Measurements from ENCODE around the gene OR52B6. TPM values are rescaled to one million over a fixed set of nuclear protein-coding genes. Genes with fewer than 3 reads are reported as not detected.

The OR52B6 gene
- total and polyA plus RNA-seq, 3 experiments from 2014 or later: not detected

DNA sequence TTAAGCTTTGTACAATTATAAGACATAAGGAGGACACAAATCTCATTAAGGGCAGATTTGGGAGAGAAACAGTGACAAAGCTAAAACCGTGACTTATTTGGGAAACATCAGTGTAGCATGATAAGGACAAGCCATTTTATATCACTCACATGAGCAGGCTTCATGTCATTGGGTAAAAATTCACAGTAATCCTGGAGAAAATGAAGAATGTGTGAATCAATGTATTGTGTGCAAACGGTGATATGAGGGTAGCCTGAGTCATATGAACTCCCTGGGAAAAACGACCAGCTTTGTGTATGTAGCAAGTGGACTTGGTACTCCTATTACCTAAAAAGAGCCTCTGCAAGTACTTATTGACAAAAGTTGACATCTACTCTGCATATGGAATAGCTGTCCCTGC is 38.1 kb downstream of the OR52B6 start:
- POLR2A ChIA-PET: no interaction called here
- peaks cover 2 to 3% (median 2%) of the 10 kb centered on the region in 3 donors for H3K4me1 Mint-ChIP-seq
- peaks cover 0 to 4% (median 2%) of the 10 kb centered on the region in 3 donors for H3K36me3 Mint-ChIP-seq
- H3K9me3 Mint-ChIP-seq: no peaks in the 10 kb centered on the region
- H3K27me3 ChIP-seq (ENCODE audit: insufficient read depth, low read length, poor library complexity, severe bottlenecking): no peaks in the 10 kb centered on the region
- peaks cover 3% of the 10 kb centered on the region for H3K4me1 ChIP-seq (ENCODE audit: insufficient read depth, low read length)
- H3K36me3 ChIP-seq (ENCODE audit: insufficient read depth, low read length): no peaks in the 10 kb centered on the region
- H3K9me3 ChIP-seq (ENCODE audit: low read length): no peaks in the 10 kb centered on the region
- H3K4me3 Mint-ChIP-seq: peak overlapping the region in 1 of 7 donors; percentile 8
- DNase-seq: no peak
- H3K27ac ChIP-seq (ENCODE audit: low read depth, low read length): no peak overlapping the region
- no peak overlapping the region for H3K4me3 ChIP-seq (ENCODE audit: low read length)
- H3K27me3 Mint-ChIP-seq: no peaks in the 10 kb centered on the region
- H3K27ac Mint-ChIP-seq: no peak overlapping the region
- CTCF ChIA-PET: interaction anchor here (1.2 kb wide), 1 partner anchor 10 kb away, joined by 3 read pairs; no protein-coding TSS in a partner anchor

- no peak overlapping the region for H3K27ac Mint-ChIP-seq
- peaks cover 0 to 7% (median 4%) of the 10 kb centered on the region in 3 donors for H3K36me3 Mint-ChIP-seq
- Histone ChIP-seq H3K27me3 (ENCODE audit: insufficient read depth, low read length, poor library complexity, severe bottlenecking) (no peaks in the 10 kb centered on the region), H3K4me1 (ENCODE audit: insufficient read depth, low read length) (peaks cover 17% of the 10 kb centered on the region), H3K4me3 (ENCODE audit: low read length) (no peak overlapping the region), H3K27ac (ENCODE audit: low read depth, low read length) (no peak overlapping the region), H3K9me3 (ENCODE audit: low read length) (no peaks in the 10 kb centered on the region), H3K36me3 (ENCODE audit: insufficient read depth, low read length) (no peaks in the 10 kb centered on the region)
- no peaks in the 10 kb centered on the region for H3K9me3 Mint-ChIP-seq
- CTCF ChIA-PET: no interaction called here
- H3K27me3 Mint-ChIP-seq: no peaks in the 10 kb centered on the region
- POLR2A ChIA-PET: no interaction called here
- H3K4me3 Mint-ChIP-seq: peak overlapping the region in 1 of 7 donors; percentile 17
- DNase-seq: no peak
- H3K4me1 Mint-ChIP-seq: peaks cover 19 to 23% (median 22%) of the 10 kb centered on the region in 3 donors
These were observed 40.2 kb downstream of the OR52B6 start for GRCh38 chr11:5620651-5621521.

- H3K36me3 ChIP-seq (ENCODE audit: insufficient read depth, low read length): no peaks in the 10 kb centered on the region
- no peaks in the 10 kb centered on the region for H3K27me3 ChIP-seq (ENCODE audit: insufficient read depth, low read length, poor library complexity, severe bottlenecking)
- no peaks in the 10 kb centered on the region for H3K9me3 Mint-ChIP-seq
- peaks cover 0 to 8% (median 6%) of the 10 kb centered on the region in 3 donors for H3K36me3 Mint-ChIP-seq
- H3K4me1 ChIP-seq (ENCODE audit: insufficient read depth, low read length): peaks cover 19% of the 10 kb centered on the region
- H3K27ac ChIP-seq (ENCODE audit: low read depth, low read length): no peak overlapping the region
- H3K27me3 Mint-ChIP-seq: no peaks in the 10 kb centered on the region
- ChIA-PET CTCF (no interaction called here), POLR2A (no interaction called here)
- DNase-seq: no peak
- no peak overlapping the region for H3K27ac Mint-ChIP-seq
- no peak overlapping the region for H3K4me3 ChIP-seq (ENCODE audit: low read length)
- H3K9me3 ChIP-seq (ENCODE audit: low read length): no peaks in the 10 kb centered on the region
- H3K4me1 Mint-ChIP-seq: peaks cover 25 to 29% (median 29%) of the 10 kb centered on the region in 3 donors
- no peak overlapping the region for H3K4me3 Mint-ChIP-seq
These were observed 40.9 kb downstream of the OR52B6 start for GRCh38 chr11:5621580-5621979.

DNA sequence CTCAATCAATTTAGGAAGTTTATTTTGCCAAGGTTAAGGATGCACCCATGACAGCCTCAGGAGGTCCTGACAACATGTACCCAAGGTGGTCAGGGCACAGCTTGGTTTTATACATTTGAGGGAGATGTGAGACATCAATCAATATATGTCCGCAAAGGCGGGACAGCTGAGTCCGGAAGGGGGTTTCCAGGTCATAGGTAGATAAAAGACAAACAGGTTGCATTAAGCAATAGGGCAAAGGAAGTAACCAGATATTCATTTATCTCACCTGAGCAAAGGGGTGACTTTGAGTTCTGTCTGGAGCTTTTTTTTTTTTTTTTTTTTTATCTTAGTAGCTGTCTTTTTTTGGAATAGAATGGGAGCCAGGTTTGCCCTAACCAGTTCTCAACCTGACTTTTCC is 42.1 kb downstream of the OR52B6 start:
- peaks cover 35 to 41% (median 41%) of the 10 kb centered on the region in 3 donors for H3K4me1 Mint-ChIP-seq
- no peaks in the 10 kb centered on the region for H3K36me3 ChIP-seq (ENCODE audit: insufficient read depth, low read length)
- peaks cover 0 to 10% (median 6%) of the 10 kb centered on the region in 3 donors for H3K36me3 Mint-ChIP-seq
- H3K27ac Mint-ChIP-seq: peak overlapping the region in 1 of 8 donors; percentile 54
- POLR2A ChIA-PET: no interaction called here
- CTCF ChIA-PET: interaction anchor here (1.1 kb wide), 1 partner anchor 62 kb away, joined by 4 read pairs; the partner anchor contains the start of gene TRIM5
- H3K27me3 Mint-ChIP-seq: no peaks in the 10 kb centered on the region
- peak overlapping the region in 5 of 7 donors; percentile 23 to 79 (median 36) for H3K4me3 Mint-ChIP-seq
- no peaks in the 10 kb centered on the region for H3K9me3 Mint-ChIP-seq
- H3K9me3 ChIP-seq (ENCODE audit: low read length): no peaks in the 10 kb centered on the region
- H3K4me1 ChIP-seq (ENCODE audit: insufficient read depth, low read length): peaks cover 23% of the 10 kb centered on the region
- H3K4me3 ChIP-seq (ENCODE audit: low read length): no peak overlapping the region
- no peaks in the 10 kb centered on the region for H3K27me3 ChIP-seq (ENCODE audit: insufficient read depth, low read length, poor library complexity, severe bottlenecking)
- no peak for DNase-seq
- no peak overlapping the region for H3K27ac ChIP-seq (ENCODE audit: low read depth, low read length)

DNA sequence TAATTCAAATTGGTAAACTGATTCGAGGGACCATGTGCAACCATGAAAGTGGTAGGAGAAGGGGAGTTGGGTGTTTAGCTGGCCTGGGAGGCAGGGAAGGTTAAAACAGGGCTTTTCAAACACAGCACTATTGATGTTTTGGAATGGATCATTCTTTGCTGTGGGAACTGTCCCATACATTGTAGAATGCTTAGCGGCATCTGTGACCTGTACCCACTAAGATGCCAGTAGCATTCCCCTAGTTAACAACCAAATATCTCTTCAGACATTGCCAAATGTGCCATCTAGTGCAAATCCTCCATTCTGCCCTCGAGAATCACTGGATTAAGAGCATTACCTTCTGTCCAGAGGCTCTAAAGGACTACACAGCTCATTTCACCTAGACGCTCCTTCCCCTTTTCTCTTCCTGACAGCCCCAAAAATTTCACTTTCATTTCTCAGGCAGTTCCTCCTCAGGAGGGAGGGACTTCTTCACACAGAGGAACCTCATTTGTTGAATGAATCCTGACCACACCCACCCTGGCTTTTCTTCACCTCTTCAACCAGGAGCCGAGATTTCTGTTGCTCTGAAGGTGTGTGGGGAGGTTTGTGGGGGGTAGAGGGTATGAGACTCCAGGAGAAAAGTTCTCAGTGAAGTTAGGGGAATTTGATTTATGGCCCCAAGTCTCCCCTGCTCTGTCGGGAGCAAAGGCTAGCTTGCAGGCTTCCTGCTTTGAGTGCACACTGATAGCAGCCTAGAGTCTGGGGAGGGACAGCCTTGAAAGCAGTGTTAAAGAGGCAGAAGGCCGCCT is 44.0 kb downstream of the OR52B6 start, which contains the start of gene TRIM34:
Gene TRIM34, plus strand, starts transcription at position 513 of the 791 bp plus-strand sequence. CDS start 7,331 bp downstream, outside the sequence.
- peak within 1 kb of the TSS; percentile 87 for H3K4me3 ChIP-seq (ENCODE audit: low read length)
- Mint-ChIP-seq H3K36me3 (peaks cover 0 to 11% (median 11%) of the 10 kb centered on the region in 3 donors), H3K27me3 (no peaks in the 10 kb centered on the region), H3K9me3 (no peaks in the 10 kb centered on the region), H3K4me1 (peaks cover 38 to 51% (median 43%) of the 10 kb centered on the region in 3 donors), H3K27ac (peak within 1 kb of the TSS; percentile 79 to 97 (median 94)), H3K4me3 (peak within 1 kb of the TSS; percentile 89 to 94 (median 91))
- H3K36me3 ChIP-seq (ENCODE audit: insufficient read depth, low read length): no peaks in the 10 kb centered on the region
- no peaks in the 10 kb centered on the region for H3K27me3 ChIP-seq (ENCODE audit: insufficient read depth, low read length, poor library complexity, severe bottlenecking)
- peaks cover 23% of the 10 kb centered on the region for H3K4me1 ChIP-seq (ENCODE audit: insufficient read depth, low read length)
- H3K27ac ChIP-seq (ENCODE audit: low read depth, low read length): peak within 1 kb of the TSS; percentile 65
- H3K9me3 ChIP-seq (ENCODE audit: low read length): no peaks in the 10 kb centered on the region
- ChIA-PET CTCF (interaction anchor here (1.0 to 1.3 kb wide), 2 partner anchors 58 to 89 kb away, joined by 3 read pairs; no protein-coding TSS in a partner anchor), POLR2A (interaction anchor here (0.7 kb wide), 1 partner anchor 63 kb away, joined by 3 read pairs; no protein-coding TSS in a partner anchor)
- DNase-seq: peak; percentile 36 to 76 (median 67)

DNA sequence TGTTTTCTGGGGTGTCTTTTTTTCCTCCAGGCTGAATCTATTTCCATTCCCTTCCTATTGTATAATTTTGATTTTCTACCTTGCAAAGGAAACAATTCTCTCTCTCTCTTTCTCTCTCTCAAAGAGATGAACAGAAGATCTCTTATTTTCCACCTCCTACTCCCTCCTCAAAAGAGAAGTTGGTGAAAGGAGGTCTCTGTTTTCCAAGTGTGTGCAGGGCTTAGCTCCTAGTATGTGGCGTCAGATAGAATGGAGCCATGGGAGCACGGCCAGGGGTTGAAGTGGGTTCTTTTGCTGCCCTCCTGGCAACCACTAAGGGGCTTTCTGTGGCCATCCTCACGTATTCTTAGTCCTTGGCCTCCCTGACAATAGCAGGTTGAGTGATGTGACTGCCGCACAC is 44.6 kb downstream of the OR52B6 start:
- Mint-ChIP-seq H3K27ac (peak overlapping the region; percentile 77 to 97 (median 94)), H3K4me3 (peak overlapping the region; percentile 89 to 94 (median 91)), H3K9me3 (no peaks in the 10 kb centered on the region), H3K4me1 (peaks cover 38 to 53% (median 43%) of the 10 kb centered on the region in 3 donors), H3K36me3 (peaks cover 0 to 11% (median 11%) of the 10 kb centered on the region in 3 donors), H3K27me3 (no peaks in the 10 kb centered on the region)
- Histone ChIP-seq H3K27me3 (ENCODE audit: insufficient read depth, low read length, poor library complexity, severe bottlenecking) (no peaks in the 10 kb centered on the region), H3K4me1 (ENCODE audit: insufficient read depth, low read length) (peaks cover 23% of the 10 kb centered on the region), H3K4me3 (ENCODE audit: low read length) (peak overlapping the region; percentile 87), H3K27ac (ENCODE audit: low read depth, low read length) (peak overlapping the region; percentile 65), H3K36me3 (ENCODE audit: insufficient read depth, low read length) (no peaks in the 10 kb centered on the region), H3K9me3 (ENCODE audit: low read length) (no peaks in the 10 kb centered on the region)
- ChIA-PET POLR2A (no interaction called here), CTCF (interaction anchor here (1.0 to 1.3 kb wide), 2 partner anchors 58 to 88 kb away, joined by 3 read pairs; no protein-coding TSS in a partner anchor)
- DNase-seq: no peak

DNA sequence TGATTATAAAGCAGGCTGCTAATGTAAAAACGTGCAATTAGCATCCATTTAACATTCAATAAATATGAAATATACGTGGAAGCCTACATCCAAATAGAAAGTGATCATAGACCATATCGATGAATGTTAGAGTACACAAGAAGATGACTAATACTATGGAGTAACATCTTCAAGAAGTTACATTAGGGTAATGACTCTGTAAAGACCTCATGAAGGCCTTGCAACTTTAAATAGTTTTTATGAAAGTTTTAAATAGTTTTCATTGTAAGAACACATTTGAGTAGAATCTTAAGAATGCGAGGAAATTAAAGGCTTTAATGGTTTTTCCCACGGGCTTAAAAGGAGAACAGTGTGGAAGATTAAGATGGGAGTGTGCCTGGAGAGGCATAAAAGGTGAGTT is 45.5 kb downstream of the OR52B6 start:
- Mint-ChIP-seq H3K4me3 (peak overlapping the region; percentile 89 to 94 (median 91)), H3K27ac (peak overlapping the region; percentile 19 to 97 (median 91)), H3K27me3 (no peaks in the 10 kb centered on the region), H3K36me3 (peaks cover 4 to 11% (median 8%) of the 10 kb centered on the region in 3 donors), H3K9me3 (no peaks in the 10 kb centered on the region), H3K4me1 (peaks cover 38 to 57% (median 49%) of the 10 kb centered on the region in 3 donors)
- Histone ChIP-seq H3K9me3 (ENCODE audit: low read length) (no peaks in the 10 kb centered on the region), H3K4me3 (ENCODE audit: low read length) (no peak overlapping the region), H3K27ac (ENCODE audit: low read depth, low read length) (no peak overlapping the region), H3K27me3 (ENCODE audit: insufficient read depth, low read length, poor library complexity, severe bottlenecking) (no peaks in the 10 kb centered on the region), H3K4me1 (ENCODE audit: insufficient read depth, low read length) (peaks cover 23% of the 10 kb centered on the region), H3K36me3 (ENCODE audit: insufficient read depth, low read length) (no peaks in the 10 kb centered on the region)
- DNase-seq: no peak
- ChIA-PET CTCF (no interaction called here), POLR2A (no interaction called here)

Measured in CD8-positive, alpha-beta memory T cell (primary cell).